ENCODE measurements around the gene IMMP2L. TPM values are rescaled to one million over a fixed set of nuclear protein-coding genes. Genes with fewer than 3 reads are reported as not detected.

IMMP2L gene
- total and polyA plus RNA-seq, 4 donors = 9.2 to 34.7 (median 11.1) TPM

- 93 to 94% methylated on average over 4 of the region's 4 CpGs for WGBS, 2 donors
- no peak for TF ChIP-seq CTCF (IDR thresholded peaks at IDR 0.05; ENCODE audit: control extremely low read depth, extremely low read depth)
- DNase-seq (no peak), ATAC-seq (ENCODE audit: insufficient read depth, low FRiP score) (no peak)
- Histone ChIP-seq H3K36me3 (ENCODE audit: control insufficient read depth in 4 of 4, insufficient read depth in 4 of 4, low read length in 4 of 4) (no peaks in the 10 kb centered on the region), H3K4me1 (ENCODE audit: control insufficient read depth in 5 of 5, insufficient read depth in 5 of 5, low read length in 5 of 5) (no peaks in the 10 kb centered on the region), H3K27ac (ENCODE audit: low read depth in 1 of 2, low read length in 1 of 2) (no peak overlapping the region), H3K4me3 (no peak overlapping the region), H3K9me3 (ENCODE audit: control insufficient read depth in 4 of 4, insufficient read depth in 3 of 4, low read length in 3 of 4) (no peaks in the 10 kb centered on the region), H3K9ac (ENCODE audit: insufficient read depth in 1 of 2, low read length in 2 of 2) (no peak overlapping the region), H3K27me3 (ENCODE audit: control insufficient read depth in 3 of 3, insufficient read depth in 3 of 3, low read length in 2 of 3) (no peaks in the 10 kb centered on the region)
Observed at GRCh38 chr7:111380945-111381344, 181.3 kb downstream of the IMMP2L start.

GRCh38 chr7:111374027-111374426 lies 188.3 kb downstream of the IMMP2L start:
- no peaks in the 10 kb centered on the region for H3K9me3 ChIP-seq (ENCODE audit: control insufficient read depth in 4 of 4, insufficient read depth in 3 of 4, low read length in 3 of 4)
- no peak overlapping the region for H3K4me3 ChIP-seq
- no peak for DNase-seq
- no peak overlapping the region for H3K9ac ChIP-seq (ENCODE audit: insufficient read depth in 1 of 2, low read length in 2 of 2)
- H3K4me1 ChIP-seq (ENCODE audit: control insufficient read depth in 5 of 5, insufficient read depth in 5 of 5, low read length in 5 of 5) = no peaks in the 10 kb centered on the region
- H3K36me3 ChIP-seq (ENCODE audit: control insufficient read depth in 4 of 4, insufficient read depth in 4 of 4, low read length in 4 of 4) = no peaks in the 10 kb centered on the region
- H3K27ac ChIP-seq (ENCODE audit: low read depth in 1 of 2, low read length in 1 of 2) = no peak overlapping the region
- ATAC-seq (ENCODE audit: insufficient read depth, low FRiP score) = no peak
- H3K27me3 ChIP-seq (ENCODE audit: control insufficient read depth in 3 of 3, insufficient read depth in 3 of 3, low read length in 2 of 3) = no peaks in the 10 kb centered on the region
- TF ChIP-seq CTCF (IDR thresholded peaks at IDR 0.05; ENCODE audit: control extremely low read depth, extremely low read depth) = no peak

- Histone ChIP-seq H3K4me1 (ENCODE audit: control insufficient read depth in 5 of 5, insufficient read depth in 5 of 5, low read length in 5 of 5) (no peaks in the 10 kb centered on the region), H3K27ac (ENCODE audit: low read depth in 1 of 2, low read length in 1 of 2) (no peak overlapping the region), H3K9ac (ENCODE audit: insufficient read depth in 1 of 2, low read length in 2 of 2) (no peak overlapping the region), H3K4me3 (no peak overlapping the region), H3K27me3 (ENCODE audit: control insufficient read depth in 3 of 3, insufficient read depth in 3 of 3, low read length in 2 of 3) (no peaks in the 10 kb centered on the region), H3K36me3 (ENCODE audit: control insufficient read depth in 4 of 4, insufficient read depth in 4 of 4, low read length in 4 of 4) (no peaks in the 10 kb centered on the region), H3K9me3 (ENCODE audit: control insufficient read depth in 4 of 4, insufficient read depth in 3 of 4, low read length in 3 of 4) (no peaks in the 10 kb centered on the region)
- DNase-seq (no peak), ATAC-seq (ENCODE audit: insufficient read depth, low FRiP score) (no peak)
- no peak for TF ChIP-seq CTCF (IDR thresholded peaks at IDR 0.05; ENCODE audit: control extremely low read depth, extremely low read depth)
- WGBS, 2 donors = 88 to 90% methylated on average over 1 of the region's 1 CpG
Observed at GRCh38 chr7:111371437-111371836, 190.9 kb downstream of the IMMP2L start.

- no peak overlapping the region for H3K9ac ChIP-seq (ENCODE audit: insufficient read depth in 1 of 2, low read length in 2 of 2)
- TF ChIP-seq CTCF (IDR thresholded peaks at IDR 0.05; ENCODE audit: control extremely low read depth, extremely low read depth) = no peak
- ATAC-seq (ENCODE audit: insufficient read depth, low FRiP score) = no peak
- no peaks in the 10 kb centered on the region for H3K9me3 ChIP-seq (ENCODE audit: control insufficient read depth in 4 of 4, insufficient read depth in 3 of 4, low read length in 3 of 4)
- no peak overlapping the region for H3K27ac ChIP-seq (ENCODE audit: low read depth in 1 of 2, low read length in 1 of 2)
- H3K4me3 ChIP-seq = no peak overlapping the region
- no peaks in the 10 kb centered on the region for H3K27me3 ChIP-seq (ENCODE audit: control insufficient read depth in 3 of 3, insufficient read depth in 3 of 3, low read length in 2 of 3)
- no peaks in the 10 kb centered on the region for H3K36me3 ChIP-seq (ENCODE audit: control insufficient read depth in 4 of 4, insufficient read depth in 4 of 4, low read length in 4 of 4)
- H3K4me1 ChIP-seq (ENCODE audit: control insufficient read depth in 5 of 5, insufficient read depth in 5 of 5, low read length in 5 of 5) = no peaks in the 10 kb centered on the region
- 98 to 100% methylated on average over 1 of the region's 1 CpG for WGBS, 2 donors
- DNase-seq = no peak
Observed at GRCh38 chr7:111370002-111370401, 192.3 kb downstream of the IMMP2L start.

Data from lung (tissue), 12 donors.